HepG2 (cell line): ENCODE results near the gene CD79A. TPM values are rescaled to one million over a fixed set of nuclear protein-coding genes. Genes with fewer than 3 reads are reported as not detected.
A peak's percentile ranks its signal among the peaks of the same experiment; 100 is the strongest.

ENCODE experiments used
- CEBPB ChIP-seq: IDR thresholded peaks from 2 replicates; pipeline ENCODE4 v1.6.1; 2011; ENCODE audit warnings: low read depth, low read length, improper control_type of control experiment, borderline replicate concordance
- DNMT3B ChIP-seq: conservative IDR thresholded peaks from 2 replicates; pipeline ENCODE4 v1.6.1; 2016; ENCODE audit warnings: missing biosample characterization, control low read depth
- FOXA3 ChIP-seq: IDR thresholded peaks from 2 replicates; pipeline ENCODE4 v1.6.1; 2016; ENCODE audit warnings: missing genetic modification reagents, missing compliant biosample characterization
- HOXA7 ChIP-seq: sonication (generic); formaldehyde crosslinking; IDR thresholded peaks from 2 replicates; pipeline ENCODE4 v1.8.1; 2022; ENCODE audit warnings: mild to moderate bottlenecking, missing genetic modification reagents, moderate library complexity
- KLF15 ChIP-seq: sonication (generic); formaldehyde crosslinking; IDR thresholded peaks from 2 replicates; pipeline ENCODE4 v1.8.1; 2023; ENCODE audit warnings: borderline replicate concordance, mild to moderate bottlenecking, inconsistent platforms, missing genetic modification reagents, mixed read lengths
- KLF6 ChIP-seq: IDR thresholded peaks from 2 replicates; pipeline ENCODE4 v1.8.0; 2016; ENCODE audit warnings: missing biosample characterization, missing genetic modification reagents
- MTA3 ChIP-seq: sonication (generic); formaldehyde crosslinking; IDR thresholded peaks from 2 replicates; pipeline ENCODE4 v1.4.0; 2020; ENCODE audit warnings: missing genetic modification reagents
- RFXANK ChIP-seq: IDR thresholded peaks from 2 replicates; pipeline ENCODE4 v1.6.1; 2016
- TCF12 ChIP-seq, 2 experiments: fragments of 450-650 bp in 1 of 2; sonication (generic) in 1 of 2; formaldehyde crosslinking in 1 of 2; IDR thresholded peaks; 2 replicates each; pipeline versions ENCODE4 v1.6.1 to v1.8.0; 2017 to 2022; ENCODE audit warnings: antibody characterized with exemption in 1 of 2, mild to moderate bottlenecking in 1 of 2, missing genetic modification reagents in 1 of 2, moderate library complexity in 1 of 2
- TCF7 ChIP-seq: sonication (generic); IDR thresholded peaks from 2 replicates; pipeline ENCODE4 v1.6.1; 2016; ENCODE audit warnings: antibody characterized with exemption, low read depth
- U2AF1 ChIP-seq: fragments of 200-400 bp; formaldehyde crosslinking; optimal IDR thresholded peaks from 2 replicates; pipeline ENCODE3; 2017; ENCODE audit warnings: mild to moderate bottlenecking, low read depth, low read length
- ZMYM4 ChIP-seq: sonication (generic); formaldehyde crosslinking; IDR thresholded peaks from 2 replicates; pipeline ENCODE4 v1.8.1; 2023; ENCODE audit warnings: mild to moderate bottlenecking, missing genetic modification reagents
- ZNF12 ChIP-seq: sonication (generic); formaldehyde crosslinking; IDR thresholded peaks from 2 replicates; pipeline ENCODE4 v1.5.0; 2020; ENCODE audit warnings: missing genetic modification reagents
- ZNF432 ChIP-seq: sonication (generic); formaldehyde crosslinking; IDR thresholded peaks from 2 replicates; pipeline ENCODE4 v1.5.0; 2020; ENCODE audit warnings: missing genetic modification reagents, mild to moderate bottlenecking, borderline replicate concordance
- ZNF468 ChIP-seq: sonication (generic); formaldehyde crosslinking; IDR thresholded peaks from 2 replicates; pipeline ENCODE4 v1.8.0; 2022; ENCODE audit warnings: mild to moderate bottlenecking, moderate library complexity, missing genetic modification reagents
- ZNF543 ChIP-seq: sonication (generic); formaldehyde crosslinking; IDR thresholded peaks from 2 replicates; pipeline ENCODE4 v1.4.0; 2020; ENCODE audit warnings: mild to moderate bottlenecking, missing genetic modification reagents
- ZNF619 ChIP-seq: sonication (generic); formaldehyde crosslinking; IDR thresholded peaks from 2 replicates; pipeline ENCODE4 v1.4.0; 2020; ENCODE audit warnings: mild to moderate bottlenecking, missing genetic modification reagents
- ZNF782 ChIP-seq: sonication (generic); formaldehyde crosslinking; IDR thresholded peaks from 2 replicates; pipeline ENCODE4 v1.4.0; 2020; ENCODE audit warnings: missing genetic modification reagents, mild to moderate bottlenecking, borderline replicate concordance
- ZNF816 ChIP-seq: sonication (generic); formaldehyde crosslinking; IDR thresholded peaks from 2 replicates; pipeline ENCODE4 v1.8.0; 2022; ENCODE audit warnings: missing genetic modification reagents, mild to moderate bottlenecking, borderline replicate concordance
- polyA plus RNA-seq, 8 experiments: library from polyadenylated mRNA; depleted of rRNA in 3 of 8; stranded (reverse) in 7 of 8; unstranded in 1 of 8; fragments of >200 nt; fragmentation: Illumina TruSeq in 4 of 8; extraction: Trizol in 4 of 8; gene quantifications; 2 replicates each; pipeline versions ENCODE4 v1.2.1 to v1.2.3, GENCODE V29; 2011 to 2016; ENCODE audit warnings: low read depth in 4 of 8, missing spikeins in 1 of 8, mixed read lengths in 1 of 8; ENCODE audit not compliant: insufficient read depth in 1 of 8
- total RNA-seq, 5 experiments: library from RNA; depleted of rRNA; stranded (reverse); fragments of >200 nt; fragmentation: Illumina TruSeq; extraction: Trizol; gene quantifications; 2 replicates each; pipeline ENCODE4 v1.2.3, GENCODE V29; 2016; ENCODE audit warnings: low read depth in 1 of 5
- TF ChIP-seq, protein P1 (sequence below): sonication (generic); formaldehyde crosslinking; IDR thresholded peaks from 2 replicates; pipeline ENCODE4 v1.4.0; 2020; ENCODE audit warnings: mild to moderate bottlenecking, missing genetic modification reagents, borderline replicate concordance
- TF ChIP-seq, protein P2 (sequence below): IDR thresholded peaks from 2 replicates; pipeline ENCODE4 v1.6.1; 2016; ENCODE audit warnings: low read depth
- TF ChIP-seq, protein P3 (sequence below): sonication (generic); formaldehyde crosslinking; IDR thresholded peaks from 2 replicates; pipeline ENCODE4 v1.5.0; 2020; ENCODE audit warnings: mild to moderate bottlenecking, missing genetic modification reagents

The CD79A gene
- total and polyA plus RNA-seq, 2 of the 13 experiments (the other 11 are each of a cell fraction or from before 2014, with no cell fraction given), result 0.24 to 0.33 TPM

DNA sequence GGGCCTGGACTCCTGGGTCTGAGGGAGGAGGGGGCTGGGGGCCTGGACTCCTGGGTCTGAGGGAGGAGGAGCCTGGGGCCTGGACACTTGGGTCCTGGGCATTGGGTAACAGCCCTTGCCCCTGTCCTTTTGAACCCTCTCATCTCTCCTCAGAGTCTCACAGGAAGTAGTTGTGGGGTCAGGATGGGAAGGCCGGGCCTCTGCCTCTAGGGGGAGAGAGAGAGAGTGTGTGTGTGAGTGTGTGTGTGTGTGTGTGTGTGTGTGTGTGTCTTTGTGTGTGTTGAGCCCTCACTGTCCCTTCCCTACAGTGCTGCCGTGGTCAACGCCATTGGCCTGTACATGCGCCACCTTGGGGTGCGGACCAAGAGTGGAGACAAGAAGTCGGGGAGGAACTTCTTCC, 16.8 kb downstream of the CD79A start (continued):
- TF ChIP-seq, protein P1, sequence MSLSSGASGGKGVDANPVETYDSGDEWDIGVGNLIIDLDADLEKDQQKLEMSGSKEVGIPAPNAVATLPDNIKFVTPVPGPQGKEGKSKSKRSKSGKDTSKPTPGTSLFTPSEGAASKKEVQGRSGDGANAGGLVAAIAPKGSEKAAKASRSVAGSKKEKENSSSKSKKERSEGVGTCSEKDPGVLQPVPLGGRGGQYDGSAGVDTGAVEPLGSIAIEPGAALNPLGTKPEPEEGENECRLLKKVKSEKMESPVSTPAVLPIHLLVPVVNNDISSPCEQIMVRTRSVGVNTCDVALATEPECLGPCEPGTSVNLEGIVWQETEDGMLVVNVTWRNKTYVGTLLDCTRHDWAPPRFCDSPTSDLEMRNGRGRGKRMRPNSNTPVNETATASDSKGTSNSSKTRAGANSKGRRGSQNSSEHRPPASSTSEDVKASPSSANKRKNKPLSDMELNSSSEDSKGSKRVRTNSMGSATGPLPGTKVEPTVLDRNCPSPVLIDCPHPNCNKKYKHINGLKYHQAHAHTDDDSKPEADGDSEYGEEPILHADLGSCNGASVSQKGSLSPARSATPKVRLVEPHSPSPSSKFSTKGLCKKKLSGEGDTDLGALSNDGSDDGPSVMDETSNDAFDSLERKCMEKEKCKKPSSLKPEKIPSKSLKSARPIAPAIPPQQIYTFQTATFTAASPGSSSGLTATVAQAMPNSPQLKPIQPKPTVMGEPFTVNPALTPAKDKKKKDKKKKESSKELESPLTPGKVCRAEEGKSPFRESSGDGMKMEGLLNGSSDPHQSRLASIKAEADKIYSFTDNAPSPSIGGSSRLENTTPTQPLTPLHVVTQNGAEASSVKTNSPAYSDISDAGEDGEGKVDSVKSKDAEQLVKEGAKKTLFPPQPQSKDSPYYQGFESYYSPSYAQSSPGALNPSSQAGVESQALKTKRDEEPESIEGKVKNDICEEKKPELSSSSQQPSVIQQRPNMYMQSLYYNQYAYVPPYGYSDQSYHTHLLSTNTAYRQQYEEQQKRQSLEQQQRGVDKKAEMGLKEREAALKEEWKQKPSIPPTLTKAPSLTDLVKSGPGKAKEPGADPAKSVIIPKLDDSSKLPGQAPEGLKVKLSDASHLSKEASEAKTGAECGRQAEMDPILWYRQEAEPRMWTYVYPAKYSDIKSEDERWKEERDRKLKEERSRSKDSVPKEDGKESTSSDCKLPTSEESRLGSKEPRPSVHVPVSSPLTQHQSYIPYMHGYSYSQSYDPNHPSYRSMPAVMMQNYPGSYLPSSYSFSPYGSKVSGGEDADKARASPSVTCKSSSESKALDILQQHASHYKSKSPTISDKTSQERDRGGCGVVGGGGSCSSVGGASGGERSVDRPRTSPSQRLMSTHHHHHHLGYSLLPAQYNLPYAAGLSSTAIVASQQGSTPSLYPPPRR (CRISPR knock-in tag), result peak; percentile 24; the same call in 1 of the 2 replicates
- no peak for TF ChIP-seq MTA3 (CRISPR knock-in tag)
- TF ChIP-seq ZNF12, result no peak
- TF ChIP-seq KLF15 (CRISPR knock-in tag), result no peak
- TF ChIP-seq DNMT3B (CRISPR knock-in tag), result no peak
- TF ChIP-seq RFXANK (CRISPR knock-in tag), result no peak
- TF ChIP-seq, protein P2, sequence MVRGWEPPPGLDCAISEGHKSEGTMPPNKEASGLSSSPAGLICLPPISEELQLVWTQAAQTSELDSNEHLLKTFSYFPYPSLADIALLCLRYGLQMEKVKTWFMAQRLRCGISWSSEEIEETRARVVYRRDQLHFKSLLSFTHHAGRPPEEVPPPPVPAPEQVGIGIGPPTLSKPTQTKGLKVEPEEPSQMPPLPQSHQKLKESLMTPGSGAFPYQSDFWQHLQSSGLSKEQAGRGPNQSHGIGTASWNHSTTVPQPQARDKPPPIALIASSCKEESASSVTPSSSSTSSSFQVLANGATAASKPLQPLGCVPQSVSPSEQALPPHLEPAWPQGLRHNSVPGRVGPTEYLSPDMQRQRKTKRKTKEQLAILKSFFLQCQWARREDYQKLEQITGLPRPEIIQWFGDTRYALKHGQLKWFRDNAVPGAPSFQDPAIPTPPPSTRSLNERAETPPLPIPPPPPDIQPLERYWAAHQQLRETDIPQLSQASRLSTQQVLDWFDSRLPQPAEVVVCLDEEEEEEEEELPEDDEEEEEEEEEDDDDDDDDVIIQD (CRISPR knock-in tag), result no peak
- peak; percentile 25; the same call in 1 of the 2 replicates for TF ChIP-seq CEBPB
- TF ChIP-seq, protein P3, sequence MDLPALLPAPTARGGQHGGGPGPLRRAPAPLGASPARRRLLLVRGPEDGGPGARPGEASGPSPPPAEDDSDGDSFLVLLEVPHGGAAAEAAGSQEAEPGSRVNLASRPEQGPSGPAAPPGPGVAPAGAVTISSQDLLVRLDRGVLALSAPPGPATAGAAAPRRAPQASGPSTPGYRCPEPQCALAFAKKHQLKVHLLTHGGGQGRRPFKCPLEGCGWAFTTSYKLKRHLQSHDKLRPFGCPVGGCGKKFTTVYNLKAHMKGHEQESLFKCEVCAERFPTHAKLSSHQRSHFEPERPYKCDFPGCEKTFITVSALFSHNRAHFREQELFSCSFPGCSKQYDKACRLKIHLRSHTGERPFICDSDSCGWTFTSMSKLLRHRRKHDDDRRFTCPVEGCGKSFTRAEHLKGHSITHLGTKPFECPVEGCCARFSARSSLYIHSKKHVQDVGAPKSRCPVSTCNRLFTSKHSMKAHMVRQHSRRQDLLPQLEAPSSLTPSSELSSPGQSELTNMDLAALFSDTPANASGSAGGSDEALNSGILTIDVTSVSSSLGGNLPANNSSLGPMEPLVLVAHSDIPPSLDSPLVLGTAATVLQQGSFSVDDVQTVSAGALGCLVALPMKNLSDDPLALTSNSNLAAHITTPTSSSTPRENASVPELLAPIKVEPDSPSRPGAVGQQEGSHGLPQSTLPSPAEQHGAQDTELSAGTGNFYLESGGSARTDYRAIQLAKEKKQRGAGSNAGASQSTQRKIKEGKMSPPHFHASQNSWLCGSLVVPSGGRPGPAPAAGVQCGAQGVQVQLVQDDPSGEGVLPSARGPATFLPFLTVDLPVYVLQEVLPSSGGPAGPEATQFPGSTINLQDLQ, result no peak
- TF ChIP-seq ZNF468 (CRISPR knock-in tag), result no peak
- TF ChIP-seq FOXA3 (CRISPR knock-in tag), result no peak
- no peak for TF ChIP-seq ZNF782 (CRISPR knock-in tag)
- TF ChIP-seq ZMYM4, result no peak
- no peak for TF ChIP-seq HOXA7 (CRISPR knock-in tag)
- 0 out of 2 replicates have a peak, but pooled peaks have one; percentile 58 for TF ChIP-seq ZNF619
- no peak for TF ChIP-seq KLF6
- TF ChIP-seq TCF12 (IDR thresholded peaks at IDR 0.05), result no peak
- no peak for TF ChIP-seq TCF12 (CRISPR knock-in tag; IDR thresholded peaks at IDR 0.05)
- TF ChIP-seq ZNF816 (CRISPR knock-in tag), result no peak
- TF ChIP-seq ZNF432 (CRISPR knock-in tag), result no peak
- no peak for TF ChIP-seq U2AF1
- no peak for TF ChIP-seq TCF7
- no peak for TF ChIP-seq ZNF543 (CRISPR knock-in tag)
